Nephron progenitor cell (in vitro differentiated cells): ENCODE data around the gene KIF26B.

ENCODE experiments used
- DNase-seq: peaks from one replicate; pipeline ENCODE4 v3.0.0; 2021
- H3K27ac Mint-ChIP-seq: 2 replicates; pipeline ENCODE4 v1.8.0; 2021; ENCODE audit warnings: mild to moderate bottlenecking, moderate library complexity, mixed read lengths
- H3K27me3 Mint-ChIP-seq: 2 replicates; pipeline ENCODE4 v1.8.0; 2021; ENCODE audit warnings: mild to moderate bottlenecking, low read depth, mixed read lengths; ENCODE audit not compliant: poor library complexity
- H3K36me3 Mint-ChIP-seq: 2 replicates; pipeline ENCODE4 v1.8.0; 2021; ENCODE audit warnings: low read depth, mixed read lengths
- H3K4me1 Mint-ChIP-seq: 2 replicates; pipeline ENCODE4 v1.8.0; 2021; ENCODE audit warnings: mixed read lengths
- H3K4me3 Mint-ChIP-seq: 2 replicates; pipeline ENCODE4 v1.8.0; 2021; ENCODE audit warnings: mild to moderate bottlenecking, moderate library complexity, mixed read lengths
- H3K9me3 Mint-ChIP-seq: 2 replicates; pipeline ENCODE4 v1.8.0; 2021; ENCODE audit warnings: mild to moderate bottlenecking, moderate library complexity, mixed read lengths
- TF ChIP-seq, protein P1 (sequence below): fragments of 200-600 bp; sonication (generic); IDR thresholded peaks from 2 replicates; pipeline ENCODE4 v1.5.0; 2021; ENCODE audit warnings: antibody characterized with exemption

KIF26B gene

DNA sequence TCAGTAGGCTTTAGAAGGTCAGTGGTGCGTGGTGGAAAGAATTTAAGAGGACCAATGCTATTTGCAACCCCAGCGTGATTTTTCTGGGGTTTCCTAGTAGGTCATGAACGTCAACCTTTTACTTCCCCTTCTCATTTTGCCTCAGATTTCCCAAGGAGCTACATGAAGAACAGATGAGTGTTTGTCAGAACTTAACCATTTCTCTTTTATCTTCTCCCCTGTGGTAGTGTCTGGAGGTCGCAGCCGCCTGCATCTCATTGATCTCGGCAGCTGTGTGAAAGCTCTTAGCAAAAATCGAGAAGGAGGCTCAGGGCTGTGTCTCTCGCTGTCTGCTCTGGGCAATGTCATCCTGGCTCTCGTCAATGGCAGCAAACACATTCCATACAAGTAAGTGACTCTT is 491.1 kb downstream of the KIF26B start:
- no peak for DNase-seq
- TF ChIP-seq, protein P1, sequence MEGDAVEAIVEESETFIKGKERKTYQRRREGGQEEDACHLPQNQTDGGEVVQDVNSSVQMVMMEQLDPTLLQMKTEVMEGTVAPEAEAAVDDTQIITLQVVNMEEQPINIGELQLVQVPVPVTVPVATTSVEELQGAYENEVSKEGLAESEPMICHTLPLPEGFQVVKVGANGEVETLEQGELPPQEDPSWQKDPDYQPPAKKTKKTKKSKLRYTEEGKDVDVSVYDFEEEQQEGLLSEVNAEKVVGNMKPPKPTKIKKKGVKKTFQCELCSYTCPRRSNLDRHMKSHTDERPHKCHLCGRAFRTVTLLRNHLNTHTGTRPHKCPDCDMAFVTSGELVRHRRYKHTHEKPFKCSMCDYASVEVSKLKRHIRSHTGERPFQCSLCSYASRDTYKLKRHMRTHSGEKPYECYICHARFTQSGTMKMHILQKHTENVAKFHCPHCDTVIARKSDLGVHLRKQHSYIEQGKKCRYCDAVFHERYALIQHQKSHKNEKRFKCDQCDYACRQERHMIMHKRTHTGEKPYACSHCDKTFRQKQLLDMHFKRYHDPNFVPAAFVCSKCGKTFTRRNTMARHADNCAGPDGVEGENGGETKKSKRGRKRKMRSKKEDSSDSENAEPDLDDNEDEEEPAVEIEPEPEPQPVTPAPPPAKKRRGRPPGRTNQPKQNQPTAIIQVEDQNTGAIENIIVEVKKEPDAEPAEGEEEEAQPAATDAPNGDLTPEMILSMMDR, result no peak
- H3K4me3 Mint-ChIP-seq, result no peak overlapping the region
- H3K36me3 Mint-ChIP-seq, result peaks cover 92% of the 10 kb centered on the region
- H3K4me1 Mint-ChIP-seq, result peaks cover 16% of the 10 kb centered on the region
- no peak overlapping the region for H3K27ac Mint-ChIP-seq
- peaks cover 48% of the 10 kb centered on the region for H3K9me3 Mint-ChIP-seq
- peaks cover 7% of the 10 kb centered on the region for H3K27me3 Mint-ChIP-seq

DNA sequence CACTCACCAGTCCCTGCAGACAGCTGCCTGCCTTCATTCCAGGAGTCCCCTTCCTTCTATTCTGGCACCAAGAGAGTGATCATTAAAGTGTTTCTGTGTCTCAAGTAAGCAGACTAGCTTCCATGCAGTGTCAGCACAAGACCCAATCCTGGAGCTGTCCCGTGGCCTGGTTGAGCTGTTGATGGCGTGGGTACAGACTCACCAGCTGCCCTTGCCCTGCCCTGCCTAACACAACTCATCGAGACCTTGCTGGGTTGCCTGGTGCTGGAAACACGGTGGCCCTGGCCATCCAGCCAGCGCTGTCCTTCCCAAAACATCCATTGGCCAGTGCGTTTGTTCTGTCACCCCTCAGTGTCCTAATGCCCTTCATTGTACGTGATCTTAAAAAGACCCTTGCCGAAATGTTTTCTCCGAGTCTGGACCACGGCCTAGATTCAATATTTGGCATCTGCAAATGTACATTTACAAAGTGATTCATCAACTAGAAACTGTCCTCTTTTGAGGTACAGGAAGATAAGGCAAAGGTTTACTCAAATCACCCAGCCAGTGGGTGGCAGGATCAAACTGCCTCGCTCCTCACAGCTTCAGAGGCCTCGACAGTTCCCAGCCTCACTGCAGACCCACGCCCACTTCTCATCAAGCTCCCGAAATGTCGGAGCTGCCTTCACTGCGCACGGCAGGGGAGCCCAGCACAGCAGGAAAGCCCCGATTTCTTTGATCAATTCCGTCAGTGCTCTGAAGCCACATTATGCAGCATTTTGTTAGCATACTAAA is 494.2 kb downstream of the KIF26B start:
- TF ChIP-seq, protein P1, result no peak
- Mint-ChIP-seq H3K9me3 (peaks cover 33% of the 10 kb centered on the region), H3K4me3 (no peak overlapping the region), H3K27me3 (peaks cover 7% of the 10 kb centered on the region), H3K4me1 (peaks cover 16% of the 10 kb centered on the region), H3K27ac (no peak overlapping the region), H3K36me3 (peaks cover 86% of the 10 kb centered on the region)
- DNase-seq, result peak; percentile 12

DNA sequence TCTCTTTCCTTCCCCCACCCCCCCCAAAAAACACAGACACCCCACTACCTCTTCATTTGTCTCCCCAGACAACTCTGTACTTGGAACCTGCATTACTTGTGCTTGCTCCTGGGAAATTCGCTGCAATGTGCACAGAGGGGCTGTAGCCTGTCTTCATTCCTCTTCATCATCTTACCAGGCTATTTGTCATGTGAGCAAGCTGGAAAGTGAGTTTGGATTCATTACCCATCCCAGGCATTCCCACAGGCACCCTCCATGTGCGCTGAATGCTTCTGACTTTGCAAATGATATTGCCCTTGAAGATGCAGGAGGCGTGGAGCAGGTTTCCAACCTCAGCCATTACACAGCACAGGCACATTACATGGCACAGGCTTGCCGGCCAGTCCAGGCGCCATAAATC is 494.9 kb downstream of the KIF26B start:
- Mint-ChIP-seq H3K27me3 (peaks cover 7% of the 10 kb centered on the region), H3K9me3 (peaks cover 26% of the 10 kb centered on the region), H3K36me3 (peaks cover 86% of the 10 kb centered on the region), H3K4me1 (peaks cover 16% of the 10 kb centered on the region), H3K4me3 (no peak overlapping the region), H3K27ac (no peak overlapping the region)
- TF ChIP-seq, protein P1, result no peak
- DNase-seq, result no peak

DNA sequence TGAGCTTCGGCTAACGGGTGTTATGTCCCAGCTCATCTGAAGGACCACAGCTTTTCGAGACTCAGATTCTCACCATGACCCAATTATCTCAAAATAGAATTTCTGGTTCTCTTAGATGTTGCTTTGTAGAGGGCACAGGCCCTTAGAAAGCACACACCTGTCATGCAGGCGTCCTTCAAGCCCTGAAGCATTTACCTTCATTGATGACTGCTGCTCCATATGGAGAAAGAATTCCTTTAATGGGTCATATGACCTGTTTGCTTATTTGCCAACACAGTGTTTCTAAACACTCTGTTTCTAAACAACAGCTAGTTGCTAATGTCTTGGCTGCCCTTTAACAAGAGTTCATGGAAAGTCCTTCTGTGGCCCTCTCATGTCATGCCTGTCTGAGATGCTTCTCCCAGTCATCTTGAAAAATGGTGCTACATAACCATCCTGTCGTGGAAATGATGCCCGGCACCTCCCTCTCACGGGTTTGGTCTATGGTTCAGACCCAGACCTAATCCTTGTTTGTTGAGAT is 495.7 kb downstream of the KIF26B start:
- H3K4me1 Mint-ChIP-seq, result peaks cover 14% of the 10 kb centered on the region
- no peak overlapping the region for H3K27ac Mint-ChIP-seq
- peaks cover 84% of the 10 kb centered on the region for H3K36me3 Mint-ChIP-seq
- H3K4me3 Mint-ChIP-seq, result no peak overlapping the region
- no peak for DNase-seq
- H3K9me3 Mint-ChIP-seq, result peaks cover 19% of the 10 kb centered on the region
- peaks cover 7% of the 10 kb centered on the region for H3K27me3 Mint-ChIP-seq
- TF ChIP-seq, protein P1, result no peak

DNA sequence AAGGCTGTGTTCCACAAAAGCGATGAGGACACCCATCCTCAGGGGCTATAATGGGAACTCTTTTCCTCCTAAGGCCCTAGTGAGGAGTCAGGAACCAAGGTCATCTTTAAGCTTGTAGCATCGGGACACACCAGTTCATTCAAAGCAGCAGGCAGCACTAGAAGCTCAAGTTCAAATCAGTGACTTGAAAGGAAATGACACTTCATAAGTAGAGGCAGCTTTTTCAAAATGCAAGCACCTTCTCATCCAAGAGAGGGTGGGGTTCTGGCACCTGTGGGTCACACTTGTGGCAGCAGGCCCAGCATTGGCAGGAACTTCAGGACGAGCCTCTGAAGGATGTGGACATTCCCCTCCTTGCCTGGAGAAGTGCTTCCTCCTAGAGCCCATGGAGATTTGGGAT is 496.3 kb downstream of the KIF26B start:
- Mint-ChIP-seq H3K36me3 (peaks cover 78% of the 10 kb centered on the region), H3K4me1 (peaks cover 12% of the 10 kb centered on the region), H3K9me3 (peaks cover 18% of the 10 kb centered on the region), H3K4me3 (no peak overlapping the region), H3K27me3 (peaks cover 7% of the 10 kb centered on the region), H3K27ac (no peak overlapping the region)
- DNase-seq, result no peak
- TF ChIP-seq, protein P1, result no peak

DNA sequence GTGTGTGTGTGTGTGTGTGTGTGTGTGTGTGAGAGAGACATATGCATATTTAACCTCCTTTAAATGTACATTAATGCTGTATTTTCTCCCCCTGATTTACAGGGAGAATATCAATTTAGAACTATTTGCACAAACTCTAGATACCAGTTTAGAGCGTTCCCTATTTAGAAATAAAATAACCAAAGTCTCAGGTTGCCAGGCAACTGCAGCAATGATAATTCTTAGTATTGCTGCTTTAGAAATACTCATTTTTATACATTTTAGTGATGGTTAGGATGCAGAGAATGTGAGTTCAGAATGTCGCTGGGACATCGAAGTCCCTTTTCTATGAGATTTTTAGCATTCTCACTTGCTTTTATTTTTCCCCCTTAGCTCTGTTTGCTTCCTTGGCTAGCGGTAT is 497.3 kb downstream of the KIF26B start:
- Mint-ChIP-seq H3K4me1 (peaks cover 16% of the 10 kb centered on the region), H3K27me3 (peaks cover 7% of the 10 kb centered on the region)

More for the DNA sequence above, 497.3 kb downstream of the KIF26B start:
- Mint-ChIP-seq H3K4me3 (no peak overlapping the region), H3K9me3 (peaks cover 18% of the 10 kb centered on the region), H3K27ac (no peak overlapping the region), H3K36me3 (peaks cover 76% of the 10 kb centered on the region)
- no peak for DNase-seq
- TF ChIP-seq, protein P1, result no peak
